ENCODE data around the gene EGFL8.

EGFL8 gene

GRCh38 chr6:32146287-32146686 lies 18.1 kb upstream of the EGFL8 start:
- no peak for DNase-seq

GRCh38 chr6:32146687-32147086 lies 17.7 kb upstream of the EGFL8 start:
- DNase-seq = no peak

- no peak for DNase-seq
Observed at GRCh38 chr6:32147401-32148132, 16.8 kb upstream of the EGFL8 start.

GRCh38 chr6:32148289-32149091 lies 15.9 kb upstream of the EGFL8 start:
- DNase-seq = peak in 22 of 56 donors; percentile 9 to 55 (median 26)

GRCh38 chr6:32149092-32149755 lies 15.2 kb upstream of the EGFL8 start:
- no peak for DNase-seq

GRCh38 chr6:32149932-32150870 lies 14.2 kb upstream of the EGFL8 start:
- DNase-seq = no peak

GRCh38 chr6:32151181-32151862 lies 13.1 kb upstream of the EGFL8 start:
- DNase-seq = peak in 7 of 56 donors; percentile 15 to 62 (median 39)

- peak in 30 of 56 donors; percentile 11 to 62 (median 36) for DNase-seq
Observed at GRCh38 chr6:32151863-32152768, 12.3 kb upstream of the EGFL8 start, which contains the start of gene PRRT1. Gene PRRT1 (minus strand): TSS chr6:32151939. CDS start chr6:32151827, 112 bp downstream.

- peak in 13 of 56 donors; percentile 10 to 63 (median 49) for DNase-seq
Observed at GRCh38 chr6:32152769-32153563, 11.4 kb upstream of the EGFL8 start.

- peak in 54 of 56 donors; percentile 60 to 93 (median 84) for DNase-seq
Observed at GRCh38 chr6:32153564-32154513, 10.6 kb upstream of the EGFL8 start, which contains the start of gene PPT2. Gene PPT2 (plus strand): TSS chr6:32154141. CDS start chr6:32154595, 454 bp downstream.

GRCh38 chr6:32154514-32155161 lies 9.8 kb upstream of the EGFL8 start:
- peak in 36 of 56 donors; percentile 34 to 77 (median 56) for DNase-seq

GRCh38 chr6:32156891-32157290 lies 7.5 kb upstream of the EGFL8 start:
- DNase-seq = no peak

GRCh38 chr6:32158052-32158451 lies 6.3 kb upstream of the EGFL8 start:
- DNase-seq = no peak

- DNase-seq = peak in 10 of 56 donors; percentile 17 to 63 (median 37)
Observed at GRCh38 chr6:32163559-32164258, 686 bp upstream of the EGFL8 start.

- DNase-seq = peak in 1 of 56 donors; percentile 50
Observed at GRCh38 chr6:32166411-32167061, 2.1 kb downstream of the EGFL8 start.

All from amygdala (tissue), 56 donors.